ENCODE results near the gene SND1. TPM values are rescaled to one million over a fixed set of nuclear protein-coding genes. Genes with fewer than 3 reads are reported as not detected.

SND1 gene
- polyA plus RNA-seq, 3 donors, result 46.5 to 97.3 (median 79.8) TPM

- Histone ChIP-seq H3K36me3 (replicated peaks in 1 of 2; ENCODE audit: control insufficient read depth in 1 of 2, insufficient read depth in 2 of 2, low read length in 2 of 2) (no peaks in the 10 kb centered on the region), H3K4me2 (replicated peaks; ENCODE audit: extremely low read depth, low read length, poor library complexity, severe bottlenecking) (no peak overlapping the region), H2AFZ (ENCODE audit: insufficient read depth, low read depth, low read length, poor library complexity, severe bottlenecking) (no peak overlapping the region), H4K20me1 (ENCODE audit: insufficient read depth, low read length) (no peaks in the 10 kb centered on the region), H3K9ac (ENCODE audit: insufficient read depth, low read length, poor library complexity, severe bottlenecking) (no peak overlapping the region), H3K79me2 (ENCODE audit: insufficient read depth, low read length) (no peaks in the 10 kb centered on the region), H3K27ac (ENCODE audit: low read depth in 1 of 2, low read length in 2 of 2) (no peak overlapping the region), H3K4me1 (ENCODE audit: control insufficient read depth in 1 of 2, insufficient read depth in 2 of 2, low read length in 2 of 2) (peaks cover 38% of the 10 kb centered on the region in 2 donors), H3K9me3 (replicated peaks in 1 of 2; ENCODE audit: control insufficient read depth in 1 of 2, insufficient read depth in 1 of 2, low read length in 2 of 2) (no peaks in the 10 kb centered on the region), H3K27me3 (ENCODE audit: control insufficient read depth in 2 of 2, insufficient read depth in 2 of 2, low read length in 2 of 2) (no peaks in the 10 kb centered on the region), H3K4me3 (replicated peaks in 1 of 3; ENCODE audit: low read depth in 2 of 3, low read length in 3 of 3) (no peak overlapping the region)
- no peak for DNase-seq
- intact Hi-C loops (cut with micrococcal nuclease), result no loop called here
- H3K4me3 Mint-ChIP-seq, result no peak overlapping the region
- peaks cover 1 to 5% (median 1%) of the 10 kb centered on the region in 3 donors for H3K27me3 Mint-ChIP-seq (ENCODE audit: low read depth in 3 of 3)
- peak overlapping the region in 1 of 7 donors; percentile 10 for H3K27ac Mint-ChIP-seq
- H3K4me1 Mint-ChIP-seq, result peaks cover 46% of the 10 kb centered on the region
- H3K36me3 Mint-ChIP-seq, result no peaks in the 10 kb centered on the region
- WGBS (ENCODE audit: insufficient coverage), result 88% methylated on average over 9 of the region's 16 CpGs
- TF ChIP-seq CTCF (IDR thresholded peaks at IDR 0.05), result no peak
- H3K9me3 Mint-ChIP-seq, result peaks cover 0 to 3% (median 0%) of the 10 kb centered on the region in 7 donors
Measured at GRCh38 chr7:128115821-128116723, 464.1 kb downstream of the SND1 start.

- Histone ChIP-seq H3K4me1 (ENCODE audit: control insufficient read depth in 1 of 2, insufficient read depth in 2 of 2, low read length in 2 of 2) (peaks cover 38% of the 10 kb centered on the region in 2 donors), H3K9ac (ENCODE audit: insufficient read depth, low read length, poor library complexity, severe bottlenecking) (no peak overlapping the region), H3K79me2 (ENCODE audit: insufficient read depth, low read length) (no peaks in the 10 kb centered on the region), H3K4me3 (replicated peaks in 1 of 3; ENCODE audit: low read depth in 2 of 3, low read length in 3 of 3) (no peak overlapping the region), H3K4me2 (replicated peaks; ENCODE audit: extremely low read depth, low read length, poor library complexity, severe bottlenecking) (no peak overlapping the region), H3K9me3 (replicated peaks in 1 of 2; ENCODE audit: control insufficient read depth in 1 of 2, insufficient read depth in 1 of 2, low read length in 2 of 2) (no peaks in the 10 kb centered on the region), H2AFZ (ENCODE audit: insufficient read depth, low read depth, low read length, poor library complexity, severe bottlenecking) (no peak overlapping the region), H4K20me1 (ENCODE audit: insufficient read depth, low read length) (no peaks in the 10 kb centered on the region), H3K27me3 (ENCODE audit: control insufficient read depth in 2 of 2, insufficient read depth in 2 of 2, low read length in 2 of 2) (no peaks in the 10 kb centered on the region), H3K36me3 (replicated peaks in 1 of 2; ENCODE audit: control insufficient read depth in 1 of 2, insufficient read depth in 2 of 2, low read length in 2 of 2) (no peaks in the 10 kb centered on the region), H3K27ac (ENCODE audit: low read depth in 1 of 2, low read length in 2 of 2) (no peak overlapping the region)
- intact Hi-C loops (cut with micrococcal nuclease), result no loop called here
- Mint-ChIP-seq H3K4me3 (no peak overlapping the region), H3K36me3 (no peaks in the 10 kb centered on the region), H3K27ac (peak overlapping the region in 1 of 7 donors; percentile 10), H3K9me3 (peaks cover 0 to 3% (median 0%) of the 10 kb centered on the region in 7 donors), H3K27me3 (ENCODE audit: low read depth in 3 of 3) (peaks cover 1 to 5% (median 1%) of the 10 kb centered on the region in 3 donors), H3K4me1 (peaks cover 44% of the 10 kb centered on the region)
- WGBS (ENCODE audit: insufficient coverage), result 90% methylated on average over 4 of the region's 9 CpGs
- TF ChIP-seq CTCF (IDR thresholded peaks at IDR 0.05), result no peak
- DNase-seq, result no peak
Measured at GRCh38 chr7:128116740-128117139, 464.7 kb downstream of the SND1 start.

Measured in CD14-positive monocyte (primary cell).